Thoracic aorta (tissue), 2 donors: Measurements from ENCODE around the gene TMC6. TPM values are rescaled to one million over a fixed set of nuclear protein-coding genes. Genes with fewer than 3 reads are reported as not detected.

Experiments used
- ATAC-seq: fragments of 150-250 bp; one replicate; pipeline ENCODE4 v1.8.0; 2017; ENCODE audit warnings: low read depth; ENCODE audit not compliant: insufficient number of reproducible peaks, low FRiP score
- DNase-seq: peaks from one replicate; pipeline ENCODE4 v3.0.0-alpha.2; 2020; ENCODE audit warnings: low spot score
- H3K27ac ChIP-seq, 2 donors: fragments of 200-600 bp; sonication (generic); 1 replicate in 1 of 2; 2 replicates in 1 of 2; pipeline ENCODE4 v1.5.1; 2016; ENCODE audit warnings: mild to moderate bottlenecking in 2 of 2, moderate library complexity in 2 of 2
- H3K27me3 ChIP-seq: fragments of 200-600 bp; sonication (generic); replicated peaks from 2 replicates; pipeline ENCODE4 v1.6.0; 2016; ENCODE audit warnings: mild to moderate bottlenecking; ENCODE audit not compliant: insufficient read depth
- H3K36me3 ChIP-seq: fragments of 200-600 bp; sonication (generic); one replicate; pipeline ENCODE4 v1.5.1; 2016
- H3K4me1 ChIP-seq, 2 donors: fragments of 200-600 bp; sonication (generic); 1 replicate in 1 of 2; 2 replicates in 1 of 2; pipeline versions ENCODE4 v1.5.1 to v1.6.0; 2016; ENCODE audit warnings: low read depth in 2 of 2, mild to moderate bottlenecking in 1 of 2; ENCODE audit not compliant: control insufficient read depth in 1 of 2
- H3K4me3 ChIP-seq: fragments of 200-600 bp; sonication (generic); 2 replicates; pipeline ENCODE4 v1.5.1; 2016; ENCODE audit warnings: mild to moderate bottlenecking
- H3K9me3 ChIP-seq: fragments of 200-600 bp; sonication (generic); 2 replicates; pipeline ENCODE4 v1.5.1; 2016
- total RNA-seq, 2 donors: library from RNA; depleted of rRNA; stranded (reverse); fragments of >200 nt; gene quantifications; one replicate each; pipeline versions ENCODE4 v1.1.0 to v1.2.3, GENCODE V29; 2016
- TF ChIP-seq, protein P1 (sequence below): fragments of 200-600 bp; sonication (generic); IDR thresholded peaks from one replicate; pipeline ENCODE4 v1.5.1; 2019; ENCODE audit warnings: antibody characterized with exemption

The TMC6 gene
- total RNA-seq, 2 donors from 2014 or later = 22.6 to 44.3 TPM

DNA sequence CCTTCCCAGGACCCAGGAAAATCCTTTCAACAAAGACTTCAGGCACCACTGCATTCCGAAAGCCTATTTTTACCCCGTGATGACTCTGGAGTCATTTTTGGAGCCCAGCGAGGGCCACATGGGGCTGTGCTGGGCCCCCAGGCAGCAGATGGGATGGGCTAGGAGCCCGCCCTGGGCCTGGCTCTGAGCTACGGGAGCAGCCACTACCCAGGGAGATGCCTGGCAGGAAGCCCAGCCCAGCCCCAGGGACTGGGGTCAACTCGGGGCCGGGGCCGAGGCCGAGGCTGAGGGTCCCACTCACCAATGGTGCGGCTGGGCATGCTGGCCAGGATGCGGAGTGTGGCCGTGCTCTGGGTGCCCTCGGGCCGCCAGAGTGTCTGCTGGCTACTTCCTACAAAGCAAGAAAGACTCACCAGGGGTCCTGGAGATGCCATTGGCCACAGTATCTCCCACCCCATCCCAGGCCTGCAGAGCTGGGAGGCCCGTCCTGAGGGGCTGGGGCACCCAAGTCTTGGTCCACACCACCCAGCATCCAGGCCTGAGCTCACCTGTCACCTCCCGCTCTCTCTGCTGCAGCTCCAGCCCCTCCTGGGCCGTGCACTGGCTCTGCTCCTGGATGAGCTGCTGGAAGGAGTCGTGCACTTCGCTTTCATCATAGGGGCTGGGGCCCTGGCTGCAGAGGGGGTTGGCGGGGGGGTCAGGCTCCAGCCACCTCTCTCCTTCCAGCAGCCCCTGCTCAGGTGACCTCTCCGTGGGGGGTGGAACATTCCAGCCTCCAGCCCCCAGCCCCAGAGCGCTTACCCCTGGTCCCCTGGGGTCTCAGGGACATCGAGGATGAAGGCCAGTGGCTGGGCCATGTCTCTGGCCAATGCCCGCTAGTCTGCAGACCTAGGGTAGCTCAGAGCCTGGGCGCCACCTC lies 2.3 kb downstream of the TMC6 start:
- Histone ChIP-seq H3K4me3 (no peak overlapping the region), H3K4me1 (peaks cover 19 to 38% of the 10 kb centered on the region in 2 donors), H3K36me3 (no peaks in the 10 kb centered on the region), H3K27me3 (no peaks in the 10 kb centered on the region), H3K9me3 (no peaks in the 10 kb centered on the region), H3K27ac (no peak overlapping the region)
- no peak for ATAC-seq
- TF ChIP-seq, protein P1, sequence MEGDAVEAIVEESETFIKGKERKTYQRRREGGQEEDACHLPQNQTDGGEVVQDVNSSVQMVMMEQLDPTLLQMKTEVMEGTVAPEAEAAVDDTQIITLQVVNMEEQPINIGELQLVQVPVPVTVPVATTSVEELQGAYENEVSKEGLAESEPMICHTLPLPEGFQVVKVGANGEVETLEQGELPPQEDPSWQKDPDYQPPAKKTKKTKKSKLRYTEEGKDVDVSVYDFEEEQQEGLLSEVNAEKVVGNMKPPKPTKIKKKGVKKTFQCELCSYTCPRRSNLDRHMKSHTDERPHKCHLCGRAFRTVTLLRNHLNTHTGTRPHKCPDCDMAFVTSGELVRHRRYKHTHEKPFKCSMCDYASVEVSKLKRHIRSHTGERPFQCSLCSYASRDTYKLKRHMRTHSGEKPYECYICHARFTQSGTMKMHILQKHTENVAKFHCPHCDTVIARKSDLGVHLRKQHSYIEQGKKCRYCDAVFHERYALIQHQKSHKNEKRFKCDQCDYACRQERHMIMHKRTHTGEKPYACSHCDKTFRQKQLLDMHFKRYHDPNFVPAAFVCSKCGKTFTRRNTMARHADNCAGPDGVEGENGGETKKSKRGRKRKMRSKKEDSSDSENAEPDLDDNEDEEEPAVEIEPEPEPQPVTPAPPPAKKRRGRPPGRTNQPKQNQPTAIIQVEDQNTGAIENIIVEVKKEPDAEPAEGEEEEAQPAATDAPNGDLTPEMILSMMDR = no peak
- no peak for DNase-seq

DNA sequence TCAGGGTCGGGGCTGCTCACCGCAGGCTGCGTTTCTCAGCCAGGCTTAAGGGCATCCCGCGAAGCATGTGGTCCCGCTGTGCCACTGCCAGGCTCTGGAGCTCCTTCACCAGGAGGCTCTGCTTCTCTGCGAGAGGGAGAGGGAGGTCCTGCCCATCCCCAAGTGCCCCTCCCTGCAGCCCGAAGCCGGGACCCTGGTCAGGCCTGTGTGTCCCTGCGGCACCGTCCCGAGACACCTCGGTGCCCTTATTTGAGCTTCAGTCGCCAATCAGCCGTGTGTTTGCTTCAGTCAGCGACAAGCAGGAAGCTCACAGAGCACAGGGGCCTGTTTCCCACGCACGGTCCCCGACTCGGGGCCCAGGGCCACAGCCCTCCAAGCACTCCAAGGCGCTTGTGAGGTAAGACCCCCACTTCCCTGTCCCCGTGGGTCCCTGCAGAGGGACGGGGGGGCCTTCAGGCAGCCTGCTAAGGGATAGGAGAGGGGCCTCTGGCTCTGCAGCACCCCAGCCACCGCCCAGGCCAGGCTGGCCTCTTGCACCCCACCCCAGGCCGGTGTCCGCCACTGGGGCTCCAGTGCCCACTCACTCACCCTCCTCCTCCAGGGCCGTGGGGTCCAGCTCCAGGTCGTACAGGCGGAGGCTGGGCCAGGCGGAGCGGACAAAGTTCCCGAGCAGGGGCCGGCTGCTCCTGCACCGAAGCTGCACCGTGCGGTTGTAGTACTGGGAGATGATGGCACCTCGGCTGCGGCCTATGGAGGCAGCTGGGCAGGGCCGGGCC lies 3.2 kb downstream of the TMC6 start:
- Histone ChIP-seq H3K27me3 (no peaks in the 10 kb centered on the region), H3K9me3 (no peaks in the 10 kb centered on the region), H3K27ac (no peak overlapping the region), H3K36me3 (no peaks in the 10 kb centered on the region), H3K4me1 (peaks cover 19 to 38% of the 10 kb centered on the region in 2 donors), H3K4me3 (no peak overlapping the region)
- TF ChIP-seq, protein P1 = no peak
- DNase-seq (no peak), ATAC-seq (no peak)

DNA sequence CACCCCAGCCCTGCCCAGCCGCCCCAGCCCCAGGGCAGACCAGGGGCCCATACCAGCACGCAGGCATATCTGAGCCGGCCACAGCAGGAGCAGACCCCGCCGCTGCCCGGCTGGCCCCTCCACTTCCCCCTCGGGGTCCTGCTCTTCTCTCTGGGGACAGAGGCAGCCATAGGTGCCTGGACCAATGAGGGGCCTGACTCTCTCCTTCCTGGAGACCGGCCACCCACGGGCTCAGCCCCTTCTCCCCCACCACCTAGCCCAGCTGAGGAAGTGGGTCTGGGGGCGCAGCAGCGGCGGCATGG lies 3.8 kb downstream of the TMC6 start:
- Histone ChIP-seq H3K4me1 (peaks cover 19 to 38% of the 10 kb centered on the region in 2 donors), H3K27ac (no peak overlapping the region), H3K4me3 (no peak overlapping the region), H3K36me3 (no peaks in the 10 kb centered on the region), H3K27me3 (no peaks in the 10 kb centered on the region), H3K9me3 (no peaks in the 10 kb centered on the region)
- TF ChIP-seq, protein P1 = no peak
- no peak for DNase-seq
- no peak for ATAC-seq

DNA sequence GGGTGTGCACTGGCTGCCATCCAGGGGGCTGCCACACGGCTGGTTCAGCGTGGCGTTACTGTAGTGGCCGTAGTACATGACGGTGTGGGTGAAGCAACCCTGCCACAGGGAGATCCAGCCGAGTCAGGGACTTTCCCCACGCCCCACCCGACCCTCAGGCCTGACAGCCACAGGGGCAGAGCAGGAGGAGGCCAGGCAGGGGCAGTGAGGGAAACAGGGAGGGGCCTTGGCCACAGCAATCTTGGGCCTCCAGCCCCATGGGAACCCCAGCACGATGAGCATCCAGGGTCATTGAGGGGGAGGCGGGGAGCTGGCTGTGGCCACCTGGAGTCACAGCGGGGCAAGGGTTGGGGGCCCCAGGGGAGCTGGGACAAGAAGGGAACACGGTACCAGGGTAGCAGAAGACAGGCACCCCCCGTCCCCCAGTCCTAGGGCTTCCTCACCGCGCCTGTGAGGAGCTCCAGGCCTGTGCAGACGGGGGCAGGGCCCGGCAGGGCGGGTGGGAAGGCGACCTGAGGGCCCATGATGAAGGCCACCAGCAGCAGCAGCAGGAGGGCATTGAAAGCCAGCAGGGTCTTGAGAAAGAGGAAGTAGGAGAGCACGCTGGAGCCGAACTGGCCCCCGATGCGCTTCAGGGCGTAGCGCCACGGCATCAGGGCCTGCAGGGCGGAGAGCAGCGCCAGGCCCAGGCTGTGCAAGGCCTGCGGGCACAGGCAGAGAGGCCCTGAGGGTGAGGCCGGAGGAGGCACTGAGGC lies 4.3 kb downstream of the TMC6 start:
- TF ChIP-seq, protein P1 = no peak
- no peak for DNase-seq
- no peaks in the 10 kb centered on the region for H3K27me3 ChIP-seq
- H3K4me1 ChIP-seq = peaks cover 19 to 38% of the 10 kb centered on the region in 2 donors
- no peak overlapping the region for H3K27ac ChIP-seq
- ATAC-seq = no peak
- H3K36me3 ChIP-seq = no peaks in the 10 kb centered on the region
- no peak overlapping the region for H3K4me3 ChIP-seq
- no peaks in the 10 kb centered on the region for H3K9me3 ChIP-seq
